ENCODE results near the gene CACHD1.

- TF ChIP-seq CTCF (conservative IDR thresholded peaks at IDR 0.05; ENCODE audit: low read length) (no peak), EZH2phosphoT487 (IDR thresholded peaks at IDR 0.05; ENCODE audit: borderline replicate concordance, low read depth, low read length) (no peak)
These were observed 207.6 kb downstream of the CACHD1 start for GRCh38 chr1:64677532-64677931.
